OCI-LY7 (cell line): ENCODE results near the gene M1AP.
A peak's percentile ranks its signal among the peaks of the same experiment; 100 is the strongest.

Source experiments
- CTCF ChIP-seq: fragments of 200-600 bp; sonication (generic); conservative IDR thresholded peaks from 2 replicates; pipeline ENCODE4 v1.5.1; 2014; ENCODE audit warnings: mild to moderate bottlenecking, antibody characterized with exemption, low read length, moderate library complexity, mixed read lengths
- EZH2phosphoT487 ChIP-seq: fragments of 200-600 bp; sonication (generic); IDR thresholded peaks from 2 replicates; pipeline ENCODE4 v1.6.1; 2018; ENCODE audit warnings: low read depth, borderline replicate concordance, mild to moderate bottlenecking, mixed run types, antibody characterized with exemption, low read length, moderate library complexity, mixed read lengths

- TF ChIP-seq EZH2phosphoT487 (peak; percentile 82; the same call in 1 of the 2 replicates), CTCF (no peak)
Observed at GRCh38 chr2:74513605-74514367, 134.3 kb downstream of the M1AP start.
